K562 (cell line): ENCODE measurements around the gene MDN1.

ENCODE experiments used
- CEBPB ChIP-seq: fragments of 450-650 bp; IDR thresholded peaks from 2 replicates; pipeline ENCODE4 v1.6.1; 2016; ENCODE audit warnings: missing genetic modification characterization, missing compliant biosample characterization
- CTCF ChIP-seq, 3 experiments: IDR thresholded peaks in 2 of 3; conservative IDR thresholded peaks in 1 of 3; 2 replicates each; pipeline ENCODE4 v1.5.1; 2011 to 2012; ENCODE audit warnings: low read length in 3 of 3, mild to moderate bottlenecking in 3 of 3, control low read depth in 2 of 3, improper control_type of control experiment in 1 of 3, inconsistent platforms in 1 of 3, low read depth in 1 of 3, mixed read lengths in 1 of 3, moderate library complexity in 1 of 3; ENCODE audit not compliant: insufficient read depth in 2 of 3
- FOXA3 ChIP-seq, 2 experiments: fragments of 450-650 bp in 1 of 2; sonication (generic) in 1 of 2; formaldehyde crosslinking; IDR thresholded peaks in 1 of 2; conservative IDR thresholded peaks in 1 of 2; 2 replicates each; pipeline versions ENCODE4 v1.4.0 to v1.8.0; 2020 to 2022; ENCODE audit warnings: mild to moderate bottlenecking in 2 of 2, missing genetic modification reagents in 1 of 2
- JUND ChIP-seq, 2 experiments: IDR thresholded peaks; 2 replicates in 1 of 2; 3 replicates in 1 of 2; pipeline ENCODE4 v1.6.1; 2011; ENCODE audit warnings: borderline replicate concordance in 2 of 2, low read depth in 2 of 2, low read length in 2 of 2, improper control_type of control experiment in 1 of 2, missing biosample characterization in 1 of 2, missing genetic modification characterization in 1 of 2, missing genetic modification reagents in 1 of 2
- PYGO2 ChIP-seq: fragments of 450-650 bp; IDR thresholded peaks from 2 replicates; pipeline ENCODE4 v1.6.1; 2016; ENCODE audit warnings: mild to moderate bottlenecking, missing genetic modification characterization, moderate library complexity, missing compliant biosample characterization
- REST ChIP-seq, 2 experiments: fragments of 450-650 bp; formaldehyde crosslinking in 1 of 2; IDR thresholded peaks; 2 replicates each; pipeline versions ENCODE4 v1.4.0 to v1.6.1; 2014 to 2020; ENCODE audit warnings: mild to moderate bottlenecking in 2 of 2, borderline replicate concordance in 1 of 2, low read depth in 1 of 2
- SMAD1 ChIP-seq: fragments of 150-350 bp; IDR thresholded peaks from 2 replicates; pipeline ENCODE4 v1.6.1; 2014; ENCODE audit warnings: low read length, low read depth; ENCODE audit not compliant: partially characterized antibody
- SMAD4 ChIP-seq: fragments of 250-450 bp; sonication (Bioruptor Pico); conservative IDR thresholded peaks from 2 replicates; pipeline ENCODE4 v1.8.0; 2021; ENCODE audit warnings: inconsistent platforms, mild to moderate bottlenecking, moderate library complexity
- SOX6 ChIP-seq: fragments of 450-650 bp; IDR thresholded peaks from 2 replicates; pipeline ENCODE4 v1.6.1; 2014; ENCODE audit warnings: mild to moderate bottlenecking
- SRF ChIP-seq, 2 experiments: fragments of 250-450, 450-650 bp in 1 of 2; sonication (Bioruptor Pico) in 1 of 2; sonication (generic) in 1 of 2; formaldehyde crosslinking; IDR thresholded peaks; 2 replicates each; pipeline versions ENCODE4 v1.5.0 to v1.5.1; 2020 to 2022; ENCODE audit warnings: mild to moderate bottlenecking in 1 of 2, missing genetic modification reagents in 1 of 2
- TCF3 ChIP-seq: sonication (generic); formaldehyde crosslinking; IDR thresholded peaks from 2 replicates; pipeline ENCODE4 v1.4.0; 2020; ENCODE audit warnings: mild to moderate bottlenecking, missing genetic modification reagents
- THRA ChIP-seq: fragments of 450-650 bp; IDR thresholded peaks from 2 replicates; pipeline ENCODE4 v1.6.1; 2017; ENCODE audit warnings: mild to moderate bottlenecking, moderate library complexity
- ZKSCAN3 ChIP-seq: fragments of 250-450 bp; sonication (Bioruptor Pico); IDR thresholded peaks from 2 replicates; pipeline ENCODE4 v1.4.0; 2020
- ZNF384 ChIP-seq: IDR thresholded peaks from 2 replicates; pipeline ENCODE4 v1.6.1; 2012; ENCODE audit warnings: low read depth, low read length, improper control_type of control experiment

GRCh38 chr6:89675949-89676748 lies 143.4 kb downstream of the MDN1 start:
- TF ChIP-seq SMAD1 (no peak), PYGO2 (tag) (no peak), ZKSCAN3 (CRISPR knock-in tag) (no peak), CEBPB (tag) (no peak), CTCF (IDR thresholded peaks at IDR 0.05 in 2 of 3, conservative IDR thresholded peaks at IDR 0.05 in 1 of 3; ENCODE audit: insufficient read depth in 2 of 3, low read depth in 1 of 3, low read length in 3 of 3) (no peak), SRF (CRISPR knock-in tag; IDR thresholded peaks at IDR 0.05) (no peak), JUND (IDR thresholded peaks at IDR 0.05; ENCODE audit: borderline replicate concordance, low read depth, low read length) (no peak), JUND (tag; IDR thresholded peaks at IDR 0.05; ENCODE audit: borderline replicate concordance, low read depth, low read length) (no peak), ZNF384 (no peak), REST (IDR thresholded peaks at IDR 0.05; ENCODE audit: borderline replicate concordance) (no peak), REST (CRISPR knock-in tag; IDR thresholded peaks at IDR 0.05; ENCODE audit: low read depth) (no peak), FOXA3 (CRISPR knock-in tag; conservative IDR thresholded peaks at IDR 0.05 in 1 of 2, IDR thresholded peaks at IDR 0.05 in 1 of 2) (no peak), THRA (no peak), TCF3 (CRISPR knock-in tag) (no peak), SOX6 (no peak), SMAD4 (CRISPR knock-in tag) (no peak)
